GM18517 (cell line): ENCODE data around the gene ABHD14A.
"Not testable (repeated sequence)": the region's sequence is repeated elsewhere in the genome, so short reads cannot be mapped to it uniquely, and the experiment has no call there.

ENCODE experiments used
- ATAC-seq: cut with Tn5 transposase; IDR thresholded peaks from one replicate; pipeline ENCODE4 v1.9.1; 2021; ENCODE audit warnings: mild to moderate bottlenecking, moderate library complexity; ENCODE audit not compliant: unreplicated experiment

The ABHD14A gene

GRCh38 chr3:51974963-51975851 is at the start of gene ABHD14A:
Gene ABHD14A (plus strand): TSS chr3:51975064. CDS start chr3:51975136, 72 bp downstream.
- peak; percentile 52 for ATAC-seq

DNA sequence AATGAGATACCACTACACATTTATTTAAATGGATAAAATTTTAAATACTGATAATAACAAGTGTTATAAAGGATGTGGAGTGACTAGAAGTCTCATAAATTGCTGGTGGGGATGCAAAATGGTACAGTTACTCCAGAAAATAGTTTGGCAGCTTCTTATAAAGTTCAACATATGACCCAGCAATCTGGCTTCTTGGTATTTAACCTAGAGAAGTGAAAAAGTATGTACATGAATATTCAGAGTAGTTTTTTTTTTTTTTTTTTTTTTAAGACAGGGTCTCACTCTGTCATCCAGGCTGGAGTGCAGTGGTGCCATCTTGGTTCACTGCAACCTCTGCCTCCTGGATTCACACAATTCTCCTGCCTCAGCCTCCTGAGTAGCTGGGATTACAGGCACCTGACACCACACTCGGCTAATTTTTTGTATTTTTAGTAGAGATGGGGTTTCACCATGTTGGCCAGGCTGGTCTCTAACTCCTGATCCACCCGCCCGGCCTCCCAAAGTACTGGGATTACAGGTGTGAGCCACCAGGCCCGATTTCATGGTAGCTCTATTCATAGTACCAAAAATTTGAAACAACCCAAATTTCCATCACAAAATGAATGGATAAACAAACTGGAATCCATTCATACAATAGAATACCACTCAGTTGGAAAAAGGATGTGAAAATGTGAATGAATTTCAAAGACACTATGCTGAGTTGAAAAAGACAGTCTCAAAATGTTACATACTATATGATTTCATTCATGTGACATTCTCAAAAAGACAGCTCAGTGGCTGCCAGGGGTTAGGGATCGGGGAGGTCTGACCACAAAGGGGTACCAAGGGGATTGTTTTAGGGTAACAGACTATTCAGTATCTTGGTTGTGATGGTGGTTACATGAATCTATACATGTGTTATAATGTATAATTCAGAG is 47.5 kb upstream of the ABHD14A start:
- no peak for ATAC-seq

DNA sequence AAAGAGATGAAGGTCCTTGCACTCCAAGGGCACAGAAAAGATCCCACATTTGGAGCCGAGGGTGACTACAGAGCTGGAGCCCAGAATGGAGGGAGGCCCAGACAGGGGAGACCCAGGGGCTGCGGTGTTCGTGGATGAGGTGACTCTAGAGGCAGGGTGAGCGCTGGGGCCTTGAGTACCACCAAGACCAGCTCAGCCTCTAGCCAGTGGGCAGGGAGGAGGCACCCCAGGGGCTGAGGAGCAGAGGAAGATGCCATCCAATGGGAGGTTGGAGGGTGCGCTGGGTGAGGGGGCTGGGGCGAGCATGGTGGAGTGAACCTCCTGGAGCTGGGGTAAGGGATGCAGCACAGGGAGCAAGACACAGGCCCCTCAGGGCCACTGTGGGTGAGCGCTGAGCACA is 46.4 kb upstream of the ABHD14A start:
- ATAC-seq: no peak

GRCh38 chr3:51928981-51929380 is 45.9 kb upstream of the ABHD14A start:
- ATAC-seq: not testable (repeated sequence)

DNA sequence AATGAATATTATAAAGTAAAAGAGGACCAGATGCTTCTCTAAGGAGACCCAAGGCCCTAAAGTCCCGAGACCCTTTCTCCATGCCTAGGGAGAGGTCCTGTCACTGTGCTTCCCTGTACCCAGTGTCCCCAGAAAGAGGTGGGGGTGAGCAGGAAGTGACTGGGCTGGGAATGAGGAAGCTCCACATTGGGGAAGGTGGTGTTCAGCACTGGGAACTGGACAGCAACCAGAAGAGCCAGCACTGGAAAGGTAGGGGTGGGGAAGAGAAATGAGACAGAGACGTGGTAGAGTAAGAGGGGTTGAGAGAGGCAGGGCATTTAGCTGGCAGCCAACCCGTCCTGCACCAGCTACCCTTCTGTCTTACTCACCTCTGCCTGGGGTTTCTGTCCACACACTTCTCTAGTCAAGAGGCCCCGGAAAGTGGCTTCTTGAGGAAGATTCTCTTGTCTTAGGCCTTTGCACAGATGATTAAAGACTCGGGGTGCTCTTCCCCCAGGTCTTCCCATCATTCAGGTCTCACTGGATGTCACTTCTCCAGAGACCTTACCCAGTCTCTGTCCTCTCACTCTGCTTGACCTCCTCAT is 45.4 kb upstream of the ABHD14A start:
- ATAC-seq: no peak

DNA sequence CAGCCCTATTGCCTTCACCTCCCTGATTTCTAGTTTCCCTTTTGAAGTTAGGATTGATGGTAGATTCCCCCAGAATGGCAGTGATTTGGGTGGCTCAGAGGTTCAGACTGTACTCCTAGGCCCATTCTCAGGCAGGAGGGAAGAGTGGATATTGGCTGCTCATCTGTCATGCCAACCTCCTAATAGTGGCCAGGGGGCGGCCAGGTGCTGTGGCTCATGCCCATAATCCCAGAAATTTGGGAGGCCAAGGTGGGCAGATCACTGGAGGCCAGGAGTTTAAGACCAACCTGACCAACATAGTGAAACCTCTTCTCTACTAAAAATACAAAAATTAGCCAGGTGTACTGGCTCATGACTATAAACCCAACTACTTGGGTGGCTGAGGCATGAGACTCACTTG is 44.4 kb upstream of the ABHD14A start:
- no peak for ATAC-seq

DNA sequence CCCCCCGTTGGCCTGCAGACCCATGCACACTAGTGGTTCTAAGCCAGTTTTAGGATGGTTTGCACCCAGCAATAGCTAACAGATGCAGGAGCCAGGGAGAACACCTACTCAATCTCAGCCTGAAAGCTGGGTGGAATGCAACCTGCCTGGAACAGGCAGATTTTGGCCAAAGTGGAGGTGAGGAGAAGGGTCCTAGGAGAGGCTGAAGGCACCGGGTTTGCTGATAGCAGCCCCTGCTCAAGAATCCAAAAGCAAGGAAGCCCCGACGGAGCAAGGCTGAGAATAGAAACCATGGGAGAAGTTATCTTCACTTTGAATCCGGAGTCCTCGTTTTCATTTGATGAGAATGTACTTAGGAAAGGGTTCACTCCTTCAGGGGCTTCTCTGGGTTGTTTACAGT is 43.1 kb upstream of the ABHD14A start:
- no peak for ATAC-seq

GRCh38 chr3:51932471-51933370 is 42.1 kb upstream of the ABHD14A start:
- no peak for ATAC-seq

- no peak for ATAC-seq
Observed at GRCh38 chr3:51933471-51934138, 41.3 kb upstream of the ABHD14A start.

GRCh38 chr3:51934139-51934850 is 40.6 kb upstream of the ABHD14A start:
- ATAC-seq: no peak

GRCh38 chr3:51934991-51935885 is 39.6 kb upstream of the ABHD14A start:
- ATAC-seq: no peak

DNA sequence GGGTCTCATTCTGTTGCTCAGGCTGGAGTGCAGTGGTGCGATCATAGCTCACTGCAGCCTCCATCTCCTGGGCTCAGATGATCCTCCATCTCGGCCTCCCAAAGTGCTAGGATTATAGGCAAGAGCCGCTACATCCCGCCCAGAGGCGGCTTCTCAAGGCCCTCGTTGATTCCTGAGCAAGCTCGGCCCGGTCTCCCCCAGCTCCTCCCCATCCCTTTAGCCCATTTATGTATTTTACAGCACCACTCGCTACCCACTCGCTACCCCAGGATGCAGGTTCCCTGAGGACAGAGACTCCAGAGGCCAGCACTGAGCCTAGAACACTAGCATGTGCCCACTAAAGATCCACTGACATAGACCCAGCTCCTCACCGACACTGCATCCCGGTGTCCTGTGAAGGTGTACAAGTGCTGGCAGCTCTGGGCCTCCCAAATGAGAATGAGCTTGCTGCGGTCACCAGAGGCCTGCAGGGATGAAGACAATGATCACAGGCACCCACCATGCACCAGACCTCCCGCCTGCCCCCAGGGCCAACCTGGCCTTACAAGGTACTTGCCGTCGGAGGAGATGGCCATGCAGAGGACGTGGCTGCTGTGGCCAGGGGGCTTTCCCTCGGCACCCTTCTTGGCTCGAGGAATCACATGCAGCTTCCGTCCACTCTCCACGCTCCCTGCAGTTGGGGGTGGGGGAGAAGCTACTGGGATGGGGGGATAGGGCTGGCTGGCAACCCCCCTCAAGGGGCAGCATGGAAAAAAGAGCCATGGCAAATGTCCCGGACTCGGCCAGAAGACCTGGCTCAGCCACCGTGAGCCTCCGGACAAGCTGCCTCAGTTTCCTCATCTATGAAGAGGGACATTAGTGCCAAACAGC is 38.7 kb upstream of the ABHD14A start:
- no peak for ATAC-seq

- no peak for ATAC-seq
Observed at GRCh38 chr3:51937014-51937413, 37.9 kb upstream of the ABHD14A start.

GRCh38 chr3:51937611-51938450 is 37.0 kb upstream of the ABHD14A start:
- ATAC-seq: no peak

DNA sequence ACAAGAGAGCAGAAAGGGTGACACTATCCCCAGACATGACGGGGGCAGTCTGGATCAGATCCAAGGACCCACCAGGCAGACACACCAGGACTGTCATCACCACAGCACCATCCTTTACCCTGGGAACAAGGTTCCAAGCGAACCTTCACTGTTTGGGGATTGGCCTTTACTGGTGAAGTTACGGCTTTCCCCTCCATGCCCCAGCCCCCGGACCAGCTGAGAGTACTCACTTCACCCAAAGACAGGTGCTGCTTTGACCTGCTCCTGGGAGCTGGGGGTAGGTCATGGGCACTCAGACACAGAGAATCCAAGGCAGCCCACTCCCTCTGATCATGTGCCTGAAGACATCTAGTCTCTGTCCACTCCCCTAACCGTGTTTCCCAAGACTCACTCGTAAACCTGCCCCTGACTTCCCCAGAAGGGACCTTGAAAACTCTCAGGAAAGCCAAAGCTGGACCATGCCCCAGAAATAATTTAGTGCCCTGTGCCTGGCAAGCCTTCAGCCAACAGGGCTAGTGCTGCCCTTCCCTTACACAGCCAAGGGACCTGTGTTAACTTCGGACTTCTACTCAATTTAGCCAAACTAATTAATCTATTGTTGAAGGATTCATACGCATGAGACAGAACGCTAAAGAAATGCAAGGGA is 36.0 kb upstream of the ABHD14A start:
- ATAC-seq: no peak
